Nephron (organoid): Measurements from ENCODE around the gene GPSM1.

ENCODE experiments used
- H3K27ac Mint-ChIP-seq, 3 experiments: 2 replicates each; pipeline ENCODE4 v1.8.0; 2020; ENCODE audit warnings: mixed read lengths in 3 of 3, mild to moderate bottlenecking in 2 of 3, moderate library complexity in 1 of 3
- H3K27me3 Mint-ChIP-seq: 2 replicates; pipeline ENCODE4 v1.8.0; 2021; ENCODE audit warnings: low read depth, mild to moderate bottlenecking, moderate library complexity, mixed read lengths
- H3K36me3 Mint-ChIP-seq: 2 replicates; pipeline ENCODE4 v1.8.0; 2020; ENCODE audit warnings: low read depth, mixed read lengths
- H3K4me1 Mint-ChIP-seq: 2 replicates; pipeline ENCODE4 v1.8.0; 2020; ENCODE audit warnings: mixed read lengths
- H3K4me3 Mint-ChIP-seq, 3 experiments: 2 replicates each; pipeline ENCODE4 v1.8.0; 2020; ENCODE audit warnings: mild to moderate bottlenecking in 3 of 3, mixed read lengths in 3 of 3, moderate library complexity in 2 of 3
- H3K9me3 Mint-ChIP-seq: 2 replicates; pipeline ENCODE4 v1.8.0; 2020; ENCODE audit warnings: mixed read lengths
- TF ChIP-seq, protein P1 (sequence below), 3 experiments: fragments of 200-600 bp; sonication (generic); IDR thresholded peaks; one replicate each; pipeline ENCODE4 v1.5.0; 2021; ENCODE audit warnings: antibody characterized with exemption in 3 of 3; ENCODE audit not compliant: unreplicated experiment in 3 of 3

The GPSM1 gene

DNA sequence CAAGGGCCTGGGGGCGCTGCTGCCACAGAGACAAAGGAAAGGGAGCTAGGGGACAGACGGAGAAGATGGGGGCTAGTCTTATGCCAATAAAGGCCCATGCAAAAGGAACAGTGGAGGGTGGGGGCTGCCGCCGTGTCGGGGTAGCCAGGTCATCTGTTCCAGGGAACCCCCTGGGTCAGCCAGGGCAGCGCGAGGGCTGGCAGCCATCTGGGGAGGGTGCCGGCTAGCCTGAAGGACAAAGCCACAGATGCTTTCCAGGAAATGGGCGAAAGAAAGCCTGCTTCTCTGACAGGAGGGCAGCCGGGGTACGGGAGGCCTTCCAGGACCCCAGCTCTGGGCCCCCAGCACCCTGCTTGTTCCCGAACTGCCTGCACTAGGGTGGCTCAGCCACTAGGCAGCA, 47.8 kb downstream of the GPSM1 start:
- Mint-ChIP-seq H3K27ac (no peak overlapping the region), H3K4me1 (no peaks in the 10 kb centered on the region), H3K4me3 (no peak overlapping the region), H3K36me3 (no peaks in the 10 kb centered on the region), H3K27me3 (no peaks in the 10 kb centered on the region), H3K9me3 (no peaks in the 10 kb centered on the region)
- TF ChIP-seq, protein P1, sequence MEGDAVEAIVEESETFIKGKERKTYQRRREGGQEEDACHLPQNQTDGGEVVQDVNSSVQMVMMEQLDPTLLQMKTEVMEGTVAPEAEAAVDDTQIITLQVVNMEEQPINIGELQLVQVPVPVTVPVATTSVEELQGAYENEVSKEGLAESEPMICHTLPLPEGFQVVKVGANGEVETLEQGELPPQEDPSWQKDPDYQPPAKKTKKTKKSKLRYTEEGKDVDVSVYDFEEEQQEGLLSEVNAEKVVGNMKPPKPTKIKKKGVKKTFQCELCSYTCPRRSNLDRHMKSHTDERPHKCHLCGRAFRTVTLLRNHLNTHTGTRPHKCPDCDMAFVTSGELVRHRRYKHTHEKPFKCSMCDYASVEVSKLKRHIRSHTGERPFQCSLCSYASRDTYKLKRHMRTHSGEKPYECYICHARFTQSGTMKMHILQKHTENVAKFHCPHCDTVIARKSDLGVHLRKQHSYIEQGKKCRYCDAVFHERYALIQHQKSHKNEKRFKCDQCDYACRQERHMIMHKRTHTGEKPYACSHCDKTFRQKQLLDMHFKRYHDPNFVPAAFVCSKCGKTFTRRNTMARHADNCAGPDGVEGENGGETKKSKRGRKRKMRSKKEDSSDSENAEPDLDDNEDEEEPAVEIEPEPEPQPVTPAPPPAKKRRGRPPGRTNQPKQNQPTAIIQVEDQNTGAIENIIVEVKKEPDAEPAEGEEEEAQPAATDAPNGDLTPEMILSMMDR (IDR thresholded peaks at IDR 0.05; ENCODE audit: unreplicated experiment in 3 of 3): no peak

DNA sequence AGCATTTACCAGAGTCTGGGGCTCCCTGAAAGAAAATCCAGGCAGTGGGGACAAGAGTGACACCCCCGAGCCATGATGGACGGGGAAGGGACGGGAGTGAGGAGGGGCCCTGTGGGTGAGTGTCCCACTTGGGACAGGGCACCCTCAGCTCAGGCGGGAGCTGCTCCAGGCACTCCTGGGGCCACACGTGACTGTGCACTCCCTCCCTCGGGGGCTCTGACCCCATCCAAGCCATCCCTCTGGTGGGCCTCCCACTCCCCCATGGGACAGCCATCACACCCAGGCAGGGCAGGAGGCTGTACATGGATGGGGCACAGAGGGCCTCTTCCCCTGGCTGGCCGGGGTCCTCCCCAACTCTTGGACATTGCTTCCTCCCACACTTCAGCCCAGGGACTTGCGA, 49.1 kb downstream of the GPSM1 start:
- Mint-ChIP-seq H3K4me1 (no peaks in the 10 kb centered on the region), H3K4me3 (no peak overlapping the region), H3K27ac (no peak overlapping the region), H3K27me3 (no peaks in the 10 kb centered on the region), H3K9me3 (no peaks in the 10 kb centered on the region), H3K36me3 (no peaks in the 10 kb centered on the region)
- TF ChIP-seq, protein P1 (IDR thresholded peaks at IDR 0.05; ENCODE audit: unreplicated experiment in 3 of 3): no peak

DNA sequence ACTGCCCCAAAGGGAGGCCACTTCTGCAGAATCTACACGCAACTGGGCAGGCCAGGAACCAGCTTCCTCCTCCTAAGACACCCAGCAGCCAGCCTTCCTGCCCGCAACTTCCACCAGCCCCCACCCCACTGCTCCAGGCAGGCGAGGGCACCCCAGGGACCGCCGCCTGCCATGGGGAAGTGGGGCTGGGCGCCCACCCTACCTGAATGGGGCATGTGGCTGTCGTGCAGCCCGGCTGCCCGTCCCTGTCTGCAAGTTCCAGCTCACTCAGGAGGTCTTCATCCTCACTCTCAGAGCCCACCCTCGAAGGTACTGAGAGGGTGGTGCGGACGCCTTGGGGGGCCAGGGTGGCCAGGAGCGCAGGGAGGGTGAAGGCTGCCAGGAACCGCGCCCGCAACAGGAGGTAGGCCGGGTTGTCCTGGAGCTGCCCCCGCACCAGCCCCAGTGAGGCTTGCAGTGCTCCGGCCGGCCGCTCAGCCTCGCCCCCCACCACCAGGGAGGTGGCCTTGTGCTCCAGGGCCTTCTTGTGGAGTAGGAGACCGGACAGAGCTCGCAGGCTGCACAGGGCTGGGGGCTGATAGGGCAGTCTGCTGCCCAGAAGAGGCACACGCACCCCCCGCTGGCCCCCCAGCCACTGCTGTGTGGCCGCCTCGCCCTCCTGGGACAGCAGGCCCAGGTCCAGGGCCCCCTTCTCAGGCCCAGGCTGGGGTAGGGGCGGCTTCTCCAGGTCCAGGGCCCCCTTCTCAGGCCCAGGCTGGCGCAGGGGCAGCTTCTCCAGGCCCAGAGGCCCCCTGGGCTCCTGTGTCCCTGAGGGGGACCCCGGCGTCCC, 50.2 kb downstream of the GPSM1 start:
- Mint-ChIP-seq H3K36me3 (no peaks in the 10 kb centered on the region), H3K4me3 (no peak overlapping the region), H3K27ac (no peak overlapping the region), H3K4me1 (no peaks in the 10 kb centered on the region), H3K27me3 (no peaks in the 10 kb centered on the region), H3K9me3 (no peaks in the 10 kb centered on the region)
- TF ChIP-seq, protein P1 (IDR thresholded peaks at IDR 0.05; ENCODE audit: unreplicated experiment in 3 of 3): no peak

DNA sequence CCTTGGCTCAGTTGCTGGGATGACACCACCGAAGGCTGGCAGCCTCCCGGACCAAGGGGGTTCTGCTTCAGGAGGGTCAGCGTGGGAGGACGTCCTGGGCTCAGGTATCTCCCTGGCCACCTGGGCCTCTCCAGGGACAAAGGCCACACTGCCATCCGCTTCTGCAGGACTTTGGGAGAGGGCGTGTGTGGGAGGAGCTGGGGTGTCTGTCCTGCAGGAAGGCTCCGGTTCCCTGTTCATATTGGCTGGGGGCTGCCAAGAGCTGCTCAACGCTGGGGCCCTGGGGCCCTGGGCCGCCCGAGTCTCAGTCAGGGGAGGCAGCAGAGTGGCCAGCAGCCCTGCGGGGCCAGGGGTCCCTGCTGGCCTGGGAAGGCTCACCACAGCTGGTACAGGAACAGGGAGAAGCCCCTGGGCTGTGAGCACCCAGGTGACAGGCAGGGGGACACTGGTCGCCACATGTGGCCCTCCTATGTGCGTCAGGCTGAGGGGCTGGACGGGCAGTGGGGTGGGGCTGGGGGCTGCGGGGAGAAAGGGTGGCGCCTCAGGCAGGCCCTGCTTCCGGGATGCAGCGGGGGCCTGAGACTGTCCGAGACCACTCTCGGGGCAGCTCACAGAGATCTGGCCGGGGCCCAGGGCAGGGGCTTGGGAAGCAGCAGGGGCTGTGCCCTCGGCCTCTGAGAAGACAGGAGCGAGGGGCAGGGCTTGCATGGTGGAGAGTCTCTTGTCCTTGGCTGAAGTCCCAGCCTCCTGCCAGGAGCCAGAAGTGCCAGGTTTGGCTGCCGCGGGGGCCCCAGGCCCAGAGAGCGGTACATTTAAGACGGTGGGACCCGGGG, 51.0 kb downstream of the GPSM1 start:
- Mint-ChIP-seq H3K27me3 (no peaks in the 10 kb centered on the region), H3K27ac (no peak overlapping the region), H3K36me3 (no peaks in the 10 kb centered on the region), H3K4me3 (no peak overlapping the region), H3K9me3 (no peaks in the 10 kb centered on the region), H3K4me1 (no peaks in the 10 kb centered on the region)
- TF ChIP-seq, protein P1 (IDR thresholded peaks at IDR 0.05; ENCODE audit: unreplicated experiment in 3 of 3): no peak

DNA sequence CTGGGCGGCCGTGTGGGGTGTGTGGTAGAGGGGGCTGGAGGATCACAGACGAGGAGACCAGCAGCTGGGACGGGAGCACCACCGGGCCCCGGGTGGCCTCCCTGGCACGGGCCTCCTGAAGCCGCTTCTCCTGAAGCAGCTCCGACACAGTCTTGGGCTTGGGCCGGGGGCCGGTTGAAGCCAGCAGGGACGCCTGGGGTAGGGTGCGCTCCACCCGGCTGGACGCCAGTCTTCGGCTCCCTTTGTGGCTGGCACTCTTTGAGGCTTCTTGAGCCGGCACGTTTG, 51.6 kb downstream of the GPSM1 start:
- Mint-ChIP-seq H3K4me3 (no peak overlapping the region), H3K36me3 (no peaks in the 10 kb centered on the region), H3K27me3 (no peaks in the 10 kb centered on the region), H3K9me3 (no peaks in the 10 kb centered on the region), H3K27ac (no peak overlapping the region), H3K4me1 (no peaks in the 10 kb centered on the region)
- TF ChIP-seq, protein P1 (IDR thresholded peaks at IDR 0.05; ENCODE audit: unreplicated experiment in 3 of 3): no peak
